Right atrium auricular region (tissue), 2 donors: ENCODE data around the gene ROS1. TPM values are rescaled to one million over a fixed set of nuclear protein-coding genes. Genes with fewer than 3 reads are reported as not detected.
"Not testable (repeated sequence)": the region's sequence is repeated elsewhere in the genome, so short reads cannot be mapped to it uniquely, and the experiment has no call there.

ENCODE experiments used
- DNase-seq: peaks from one replicate; pipeline ENCODE4 v3.0.0-alpha.2; 2019; ENCODE audit warnings: low spot score
- H3K27ac ChIP-seq, 2 donors: fragments of 200-600 bp; sonication (generic); 1 replicate in 1 of 2; 2 replicates in 1 of 2; pipeline ENCODE4 v1.5.1; 2016 to 2019
- H3K27me3 ChIP-seq, 2 donors: fragments of 200-600 bp; sonication (generic); one replicate each; pipeline versions ENCODE4 v1.5.1 to v1.6.0; 2017 to 2019
- H3K36me3 ChIP-seq: fragments of 200-600 bp; sonication (generic); one replicate; pipeline ENCODE4 v1.5.1; 2016
- H3K4me1 ChIP-seq, 2 donors: fragments of 200-600 bp; sonication (generic); one replicate each; pipeline versions ENCODE4 v1.5.1 to v1.6.0; 2017 to 2019
- H3K4me3 ChIP-seq, 2 donors: fragments of 200-600 bp; sonication (generic); 1 replicate in 1 of 2; 2 replicates in 1 of 2; pipeline ENCODE4 v1.5.1; 2017 to 2019; ENCODE audit warnings: mild to moderate bottlenecking in 1 of 2, moderate library complexity in 1 of 2
- H3K9me3 ChIP-seq, 2 donors: fragments of 200-600 bp; sonication (generic); one replicate each; pipeline ENCODE4 v1.5.1; 2019
- CTCF ChIP-seq, 2 donors: fragments of 200-600 bp; sonication (generic); IDR thresholded peaks; one replicate each; pipeline ENCODE4 v1.5.1; 2019; ENCODE audit warnings: antibody characterized with exemption in 2 of 2
- total RNA-seq, 2 donors: library from RNA; depleted of rRNA; stranded (reverse); fragments of >200 nt; gene quantifications; one replicate each; pipeline ENCODE4 v1.1.0, GENCODE V29; 2016

ROS1 gene
- total RNA-seq = not detected

- no peaks in the 10 kb centered on the region for H3K9me3 ChIP-seq
- H3K27me3 ChIP-seq = no peaks in the 10 kb centered on the region
- no peaks in the 10 kb centered on the region for H3K36me3 ChIP-seq
- H3K4me1 ChIP-seq = no peaks in the 10 kb centered on the region
- TF ChIP-seq CTCF (IDR thresholded peaks at IDR 0.05) = no peak
- H3K27ac ChIP-seq = no peak within 1 kb of the TSS
- DNase-seq = no peak
- H3K4me3 ChIP-seq = no peak within 1 kb of the TSS
Observed at GRCh38 chr6:117425431-117426153, at the start of gene ROS1. Gene ROS1 (minus strand): TSS chr6:117425942. CDS start chr6:117425656, 286 bp downstream.

- Histone ChIP-seq H3K4me1 (no peaks in the 10 kb centered on the region), H3K36me3 (no peaks in the 10 kb centered on the region), H3K4me3 (no peak overlapping the region), H3K9me3 (no peaks in the 10 kb centered on the region), H3K27ac (no peak overlapping the region), H3K27me3 (no peaks in the 10 kb centered on the region)
- TF ChIP-seq CTCF (IDR thresholded peaks at IDR 0.05) = no peak
- no peak for DNase-seq
Observed at GRCh38 chr6:117473401-117473800, 47.7 kb upstream of the ROS1 start.

GRCh38 chr6:117472667-117473066 is 46.9 kb upstream of the ROS1 start:
- Histone ChIP-seq H3K4me3 (no peak overlapping the region), H3K9me3 (no peaks in the 10 kb centered on the region), H3K27ac (no peak overlapping the region), H3K27me3 (no peaks in the 10 kb centered on the region), H3K4me1 (no peaks in the 10 kb centered on the region), H3K36me3 (no peaks in the 10 kb centered on the region)
- TF ChIP-seq CTCF (IDR thresholded peaks at IDR 0.05) = no peak
- no peak for DNase-seq

- no peak for DNase-seq
Observed at GRCh38 chr6:117469791-117470190, 44.0 kb upstream of the ROS1 start.

GRCh38 chr6:117469356-117469755 is 43.6 kb upstream of the ROS1 start:
- TF ChIP-seq CTCF (IDR thresholded peaks at IDR 0.05) = no peak
- Histone ChIP-seq H3K4me3 (no peak overlapping the region), H3K9me3 (no peaks in the 10 kb centered on the region), H3K4me1 (no peaks in the 10 kb centered on the region), H3K27me3 (no peaks in the 10 kb centered on the region), H3K27ac (no peak overlapping the region), H3K36me3 (no peaks in the 10 kb centered on the region)
- DNase-seq = no peak

More at GRCh38 chr6:117469791-117470190, 44.0 kb upstream of the ROS1 start:
- Histone ChIP-seq H3K9me3 (no peaks in the 10 kb centered on the region), H3K27me3 (no peaks in the 10 kb centered on the region), H3K4me3 (no peak overlapping the region), H3K36me3 (no peaks in the 10 kb centered on the region), H3K4me1 (no peaks in the 10 kb centered on the region), H3K27ac (no peak overlapping the region)
- TF ChIP-seq CTCF (IDR thresholded peaks at IDR 0.05) = no peak

- not testable (repeated sequence) for H3K9me3 ChIP-seq, H3K4me1 ChIP-seq, H3K4me3 ChIP-seq, H3K27ac ChIP-seq, H3K36me3 ChIP-seq, H3K27me3 ChIP-seq, DNase-seq
Observed at GRCh38 chr6:117468527-117468926, 42.8 kb upstream of the ROS1 start.
